ENCODE measurements around the gene DNAJC16. TPM values are rescaled to one million over a fixed set of nuclear protein-coding genes. Genes with fewer than 3 reads are reported as not detected.
"Not testable (repeated sequence)": the region's sequence is repeated elsewhere in the genome, so short reads cannot be mapped to it uniquely, and the experiment has no call there.

DNAJC16 gene
- total RNA-seq, 2 donors from 2014 or later = 11.9 to 12.5 TPM

- H3K9me3 ChIP-seq = no peaks in the 10 kb centered on the region
- 37 to 43% methylated on average over 2 of the region's 2 CpGs for WGBS, 2 donors
- no peak overlapping the region for H3K27ac ChIP-seq
- ATAC-seq = no peak
- no peak for DNase-seq
- H3K4me1 ChIP-seq = peaks cover 11% of the 10 kb centered on the region
- no peaks in the 10 kb centered on the region for H3K27me3 ChIP-seq
- no peak overlapping the region for H3K4me3 ChIP-seq
- TF ChIP-seq, protein P1, sequence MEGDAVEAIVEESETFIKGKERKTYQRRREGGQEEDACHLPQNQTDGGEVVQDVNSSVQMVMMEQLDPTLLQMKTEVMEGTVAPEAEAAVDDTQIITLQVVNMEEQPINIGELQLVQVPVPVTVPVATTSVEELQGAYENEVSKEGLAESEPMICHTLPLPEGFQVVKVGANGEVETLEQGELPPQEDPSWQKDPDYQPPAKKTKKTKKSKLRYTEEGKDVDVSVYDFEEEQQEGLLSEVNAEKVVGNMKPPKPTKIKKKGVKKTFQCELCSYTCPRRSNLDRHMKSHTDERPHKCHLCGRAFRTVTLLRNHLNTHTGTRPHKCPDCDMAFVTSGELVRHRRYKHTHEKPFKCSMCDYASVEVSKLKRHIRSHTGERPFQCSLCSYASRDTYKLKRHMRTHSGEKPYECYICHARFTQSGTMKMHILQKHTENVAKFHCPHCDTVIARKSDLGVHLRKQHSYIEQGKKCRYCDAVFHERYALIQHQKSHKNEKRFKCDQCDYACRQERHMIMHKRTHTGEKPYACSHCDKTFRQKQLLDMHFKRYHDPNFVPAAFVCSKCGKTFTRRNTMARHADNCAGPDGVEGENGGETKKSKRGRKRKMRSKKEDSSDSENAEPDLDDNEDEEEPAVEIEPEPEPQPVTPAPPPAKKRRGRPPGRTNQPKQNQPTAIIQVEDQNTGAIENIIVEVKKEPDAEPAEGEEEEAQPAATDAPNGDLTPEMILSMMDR (IDR thresholded peaks at IDR 0.05) = no peak
- TF ChIP-seq POLR2A (IDR thresholded peaks at IDR 0.05) = no peak
- no peaks in the 10 kb centered on the region for H3K36me3 ChIP-seq (replicated peaks in 1 of 2; ENCODE audit: insufficient read depth in 1 of 2, low read depth in 2 of 2)
- intact Hi-C loops (cut with DNase I) = loop anchor here (10.0 kb wide), 1 partner anchor 146 kb away; the partner anchor contains the start of gene TMEM82
Observed at GRCh38 chr1:15598436-15598835, 71.8 kb downstream of the DNAJC16 start.

DNA sequence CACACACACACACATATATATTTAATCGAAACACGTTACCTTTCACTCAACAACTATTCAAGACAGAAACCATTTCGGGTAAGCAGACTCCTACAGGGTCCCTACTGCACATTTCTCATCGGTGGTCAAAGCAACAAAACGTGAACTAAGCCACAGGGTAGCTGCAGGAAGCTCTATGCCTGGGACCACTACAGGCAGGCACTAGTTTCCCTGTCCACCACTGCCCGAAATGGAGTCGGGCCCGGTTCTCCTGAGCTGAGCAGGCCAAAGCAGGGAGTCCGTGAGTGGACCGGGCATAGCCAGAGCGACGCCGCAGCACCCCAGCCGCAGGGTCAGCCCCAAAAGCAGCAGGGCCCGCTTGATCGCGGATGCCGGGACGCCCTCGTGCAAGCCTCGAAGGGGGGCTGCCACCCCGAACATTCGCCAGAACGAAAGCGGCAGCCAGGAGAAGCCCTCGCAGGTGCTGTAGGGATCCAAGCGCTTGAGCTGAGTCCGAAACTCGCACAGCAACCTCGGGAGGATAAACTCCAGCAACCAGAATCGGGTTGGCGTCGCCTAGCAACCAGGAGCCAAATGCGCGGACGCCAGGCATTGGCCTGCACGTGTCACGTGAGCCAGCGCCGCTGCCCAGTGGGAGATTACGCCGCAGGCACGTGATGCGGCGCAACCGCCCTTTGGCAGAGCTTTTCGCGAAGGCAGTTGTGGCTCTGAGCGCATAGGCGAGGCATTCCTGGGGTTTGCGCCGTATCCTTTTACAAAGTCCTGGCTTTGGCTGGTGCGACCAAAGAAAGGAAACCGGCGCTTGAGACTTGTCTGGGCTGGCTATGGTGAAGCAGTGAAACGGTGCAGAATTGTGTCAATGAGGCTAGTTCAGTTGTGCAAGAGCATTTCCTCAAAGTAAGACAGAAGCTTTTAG is 76.7 kb downstream of the DNAJC16 start:
- Histone ChIP-seq H3K9me3 (no peaks in the 10 kb centered on the region), H3K27ac (peak overlapping the region; percentile 89 to 96 (median 90)), H3K4me1 (peaks cover 30% of the 10 kb centered on the region), H3K27me3 (no peaks in the 10 kb centered on the region), H3K36me3 (replicated peaks in 1 of 2; ENCODE audit: insufficient read depth in 1 of 2, low read depth in 2 of 2) (no peaks in the 10 kb centered on the region), H3K4me3 (peak overlapping the region; percentile 36 to 54)
- 1 to 5% methylated on average over 7 to 56 of the region's 56 CpGs for WGBS, 2 donors
- TF ChIP-seq POLR2A (IDR thresholded peaks at IDR 0.05) = peak; percentile 47 to 92 (median 83)
- TF ChIP-seq, protein P1 (IDR thresholded peaks at IDR 0.05) = peak in 1 of 7 experiments; percentile 5
- intact Hi-C loops (cut with DNase I) = no loop called here
- peak; percentile 98 to 99 (median 99) for DNase-seq
- peak; percentile 96 for ATAC-seq

- ATAC-seq; intact Hi-C loops (cut with DNase I); H3K27me3 ChIP-seq; H3K9me3 ChIP-seq; H3K36me3 ChIP-seq (replicated peaks in 1 of 2; ENCODE audit: insufficient read depth in 1 of 2, low read depth in 2 of 2); H3K4me3 ChIP-seq; DNase-seq: not testable (repeated sequence)
- H3K4me1 ChIP-seq = peaks cover 30% of the 10 kb centered on the region
- WGBS, 2 donors = 59 to 62% methylated on average over 7 to 13 of the region's 13 CpGs
- H3K27ac ChIP-seq = peak overlapping the region; percentile 89 to 96 (median 90)
Observed at GRCh38 chr1:15603966-15604282, 77.3 kb downstream of the DNAJC16 start.

DNA sequence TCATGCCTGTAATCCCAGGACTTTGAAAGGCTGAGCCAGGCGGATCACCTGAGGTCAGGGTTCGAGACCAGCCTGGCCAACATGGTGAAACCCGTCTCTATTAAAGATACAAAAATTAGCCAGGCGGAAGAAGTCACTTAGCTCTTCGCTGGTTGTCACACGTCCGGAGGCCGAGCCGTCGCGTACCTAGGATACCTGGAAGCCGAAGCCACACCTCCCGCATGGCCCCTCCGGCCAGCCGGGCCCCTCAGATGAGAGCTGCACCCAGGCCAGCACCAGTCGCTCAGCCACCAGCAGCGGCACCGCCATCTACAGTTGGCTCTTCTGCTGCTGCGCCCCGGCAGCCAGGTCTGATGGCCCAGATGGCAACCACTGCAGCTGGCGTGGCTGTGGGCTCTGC is 77.8 kb downstream of the DNAJC16 start:
- DNase-seq; H3K9me3 ChIP-seq; H3K4me3 ChIP-seq; ATAC-seq; H3K27me3 ChIP-seq; H3K36me3 ChIP-seq (replicated peaks in 1 of 2; ENCODE audit: insufficient read depth in 1 of 2, low read depth in 2 of 2); intact Hi-C loops (cut with DNase I): not testable (repeated sequence)
- Histone ChIP-seq H3K4me1 (peaks cover 30% of the 10 kb centered on the region), H3K27ac (peak overlapping the region in 2 of 4 donors; percentile 89 to 90)
- 96 to 97% methylated on average over 19 to 21 of the region's 21 CpGs for WGBS, 2 donors

DNA sequence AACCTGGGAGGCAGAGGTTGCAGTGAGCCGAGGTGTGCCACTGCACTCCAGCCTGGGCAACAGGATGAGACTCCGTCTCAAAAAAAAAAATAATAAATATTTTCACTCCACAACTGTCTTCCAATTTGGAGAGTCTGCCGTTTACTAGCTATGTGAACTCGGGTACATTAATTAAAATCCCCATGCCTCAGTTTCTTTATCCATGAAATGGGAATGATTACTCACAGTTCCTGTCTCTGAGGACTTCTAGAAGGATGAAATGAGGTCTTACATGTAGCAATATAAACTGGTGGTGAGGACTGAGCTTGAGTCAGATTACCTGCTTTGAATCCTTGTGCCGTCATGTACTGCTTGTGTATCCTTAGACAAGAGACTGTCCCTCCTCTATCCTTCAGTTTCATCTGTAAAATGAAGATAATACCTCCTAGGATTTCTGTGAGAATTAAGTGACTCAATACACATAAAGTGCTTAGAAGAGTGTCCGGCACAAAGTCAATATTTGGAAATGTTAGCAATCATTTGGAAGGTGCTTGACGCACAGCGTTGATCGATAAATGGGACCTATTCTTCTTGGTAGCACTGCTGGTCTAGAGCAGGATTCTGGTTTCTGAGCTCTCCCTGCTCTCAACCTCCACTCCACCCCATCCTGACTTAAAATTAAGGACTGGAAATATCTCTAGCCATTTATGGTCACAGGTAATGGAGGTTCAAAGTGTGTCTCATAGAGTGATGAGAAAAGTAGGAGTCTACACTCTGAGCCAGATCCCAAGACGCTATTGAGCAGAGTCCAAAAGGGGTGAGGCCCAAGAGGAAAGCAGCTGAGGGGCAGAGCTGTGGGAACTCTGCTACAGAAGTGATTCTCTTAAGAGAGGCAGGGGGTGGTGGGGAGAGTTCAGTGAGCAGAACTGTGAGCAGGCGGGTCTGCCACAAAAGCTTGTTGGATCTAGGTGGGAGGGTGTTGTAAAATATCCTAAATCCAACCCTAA is 79.0 kb downstream of the DNAJC16 start:
- H3K9me3 ChIP-seq = no peaks in the 10 kb centered on the region
- ATAC-seq (no peak), DNase-seq (no peak)
- H3K36me3 ChIP-seq (replicated peaks in 1 of 2; ENCODE audit: insufficient read depth in 1 of 2, low read depth in 2 of 2) = no peaks in the 10 kb centered on the region
- H3K4me1 ChIP-seq = peaks cover 30% of the 10 kb centered on the region
- TF ChIP-seq, protein P1 (IDR thresholded peaks at IDR 0.05) = no peak
- no peak for TF ChIP-seq POLR2A (IDR thresholded peaks at IDR 0.05)
- no peaks in the 10 kb centered on the region for H3K27me3 ChIP-seq
- peak overlapping the region in 3 of 4 donors; percentile 1 to 42 (median 38) for H3K27ac ChIP-seq
- 54 to 56% methylated on average over 11 of the region's 11 CpGs for WGBS, 2 donors
- no peak overlapping the region for H3K4me3 ChIP-seq
- intact Hi-C loops (cut with DNase I) = no loop called here
